Kidney (tissue), 14 donors: ENCODE results near the gene GJB4. TPM values are rescaled to one million over a fixed set of nuclear protein-coding genes. Genes with fewer than 3 reads are reported as not detected.
A peak's percentile ranks its signal among the peaks of the same experiment; 100 is the strongest.

Experiments
- DNase-seq, 5 donors: peaks; one replicate each; pipeline ENCODE4 v3.0.0-alpha.2; 2013 to 2020
- FAIRE-seq: peaks from 2 replicates; lab custom pipeline; 2012; peaks lifted over from hg19 to GRCh38; lab: Jason Lieb, UNC
- H3K27ac ChIP-seq, 2 donors: one replicate each; pipeline ENCODE4 v1.7.0; 2013; ENCODE audit warnings: low read depth in 2 of 2, low read length in 2 of 2, inconsistent platforms in 1 of 2
- H3K27me3 ChIP-seq: one replicate; pipeline ENCODE4 v1.7.1; 2013; ENCODE audit warnings: low read length, inconsistent platforms; ENCODE audit not compliant: control insufficient read depth, insufficient read depth
- H3K36me3 ChIP-seq, 3 donors: one replicate each; pipeline versions ENCODE4 v1.7.0 to v1.7.1; 2013; ENCODE audit warnings: low read length in 3 of 3, control low read depth in 1 of 3, inconsistent platforms in 1 of 3; ENCODE audit not compliant: insufficient read depth in 3 of 3, control insufficient read depth in 2 of 3
- H3K4me1 ChIP-seq, 3 donors: one replicate each; pipeline versions ENCODE4 v1.7.0 to v1.7.1; 2013; ENCODE audit warnings: low read length in 3 of 3, inconsistent platforms in 1 of 3, low read depth in 1 of 3; ENCODE audit not compliant: control insufficient read depth in 2 of 3, insufficient read depth in 2 of 3
- H3K4me3 ChIP-seq, 3 donors: one replicate each; pipeline versions ENCODE4 v1.7.0 to v1.8.1; 2013; ENCODE audit warnings: low read length in 3 of 3, control low read depth in 1 of 3, inconsistent platforms in 1 of 3
- H3K9ac ChIP-seq, 3 donors: one replicate each; pipeline versions ENCODE4 v1.7.0 to v1.7.1; 2013; ENCODE audit warnings: low read length in 3 of 3, control low read depth in 1 of 3, inconsistent platforms in 1 of 3
- H3K9me3 ChIP-seq, 3 donors: one replicate each; pipeline versions ENCODE4 v1.7.0 to v1.7.1; 2013; ENCODE audit warnings: low read length in 3 of 3, control low read depth in 1 of 3, inconsistent platforms in 1 of 3; ENCODE audit not compliant: control insufficient read depth in 2 of 3, insufficient read depth in 1 of 3
- intact Hi-C: fragments of 100-400 bp; cut with DNase I; formaldehyde crosslinking; loops from one replicate; pipeline ENCODE4 v1.11.1; 2022
- polyA plus RNA-seq: library from polyadenylated mRNA; stranded (reverse); fragments of 350-450 nt; fragmentation: Illumina TruSeq; extraction: RNeasy Lipid Tissue Mini Kit (QIAGEN cat#74804); gene quantifications from one replicate; pipeline ENCODE4 v1.2.3, GENCODE V29; 2014; ENCODE audit warnings: low read depth, low replicate concordance; ENCODE audit not compliant: insufficient read depth
- total RNA-seq: library from RNA; stranded (reverse); fragmentation: NEBNext Ultra II Directional; extraction: Animal tissue kit (Norgen Biotek cat#: 25700); gene quantifications from one replicate; pipeline ENCODE4 v1.2.1, GENCODE V29; 2021
- TF ChIP-seq, protein P1 (sequence below): IDR thresholded peaks from 3 replicates; pipeline ENCODE4 v1.5.1; 2012; ENCODE audit warnings: mild to moderate bottlenecking, moderate library complexity, borderline replicate concordance; ENCODE audit not compliant: insufficient read depth; ENCODE audit errors: extremely low read depth
- donor health status: control.
- donor health status: control.
- donor health status: control.
- donor health status: control.
- donor health status: control.
- donor health status: DM: yes; HTN: yes; CAD: no.
- donor health status: Normal renal cell carcinoma (clear cell type).

The GJB4 gene
- total and polyA plus RNA-seq, 2 donors from 2014 or later, result 0.50 TPM; not detected in 1

DNA sequence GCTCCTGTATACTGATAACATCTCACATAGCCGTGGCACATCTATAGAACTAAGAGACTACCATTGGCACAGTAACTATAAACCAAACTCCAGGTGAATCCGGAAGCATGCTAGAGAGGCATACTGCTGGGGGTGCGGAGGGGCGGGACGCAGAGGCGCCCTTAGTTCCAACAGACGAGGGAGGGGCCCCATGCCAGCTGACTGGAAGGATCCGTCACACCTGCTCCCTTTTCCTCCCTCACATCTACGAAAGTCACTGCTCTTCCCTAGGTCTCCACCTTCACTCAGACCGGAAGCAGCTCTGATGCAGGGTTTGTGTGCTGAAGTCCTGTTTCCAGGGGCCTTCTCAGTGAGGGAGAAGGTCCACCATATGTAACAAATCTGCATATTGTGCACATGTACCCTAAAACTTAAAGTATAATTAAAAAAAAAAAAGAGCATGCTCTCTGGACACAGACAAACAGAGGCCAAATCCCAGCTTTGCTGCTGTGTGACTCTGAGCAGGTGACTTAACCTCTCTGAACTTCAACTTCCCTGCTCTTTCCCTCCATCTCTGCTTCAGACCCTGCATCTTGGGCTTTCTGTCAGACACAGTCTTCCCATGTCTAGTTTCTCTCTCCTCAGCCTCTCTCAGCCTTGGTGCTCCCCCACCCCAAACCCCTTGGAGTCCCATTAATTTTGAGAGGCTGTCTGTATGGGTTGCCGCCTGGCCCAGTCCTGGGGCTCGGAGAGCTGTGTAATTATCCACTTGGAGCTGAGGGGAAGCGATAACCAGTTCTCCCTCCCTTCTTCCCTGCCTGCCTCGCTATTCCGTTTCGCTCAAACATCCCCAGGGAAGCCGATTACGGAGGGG is 12.5 kb upstream of the GJB4 start:
- DNase-seq (no peak), FAIRE-seq (no peak)
- TF ChIP-seq, protein P1, sequence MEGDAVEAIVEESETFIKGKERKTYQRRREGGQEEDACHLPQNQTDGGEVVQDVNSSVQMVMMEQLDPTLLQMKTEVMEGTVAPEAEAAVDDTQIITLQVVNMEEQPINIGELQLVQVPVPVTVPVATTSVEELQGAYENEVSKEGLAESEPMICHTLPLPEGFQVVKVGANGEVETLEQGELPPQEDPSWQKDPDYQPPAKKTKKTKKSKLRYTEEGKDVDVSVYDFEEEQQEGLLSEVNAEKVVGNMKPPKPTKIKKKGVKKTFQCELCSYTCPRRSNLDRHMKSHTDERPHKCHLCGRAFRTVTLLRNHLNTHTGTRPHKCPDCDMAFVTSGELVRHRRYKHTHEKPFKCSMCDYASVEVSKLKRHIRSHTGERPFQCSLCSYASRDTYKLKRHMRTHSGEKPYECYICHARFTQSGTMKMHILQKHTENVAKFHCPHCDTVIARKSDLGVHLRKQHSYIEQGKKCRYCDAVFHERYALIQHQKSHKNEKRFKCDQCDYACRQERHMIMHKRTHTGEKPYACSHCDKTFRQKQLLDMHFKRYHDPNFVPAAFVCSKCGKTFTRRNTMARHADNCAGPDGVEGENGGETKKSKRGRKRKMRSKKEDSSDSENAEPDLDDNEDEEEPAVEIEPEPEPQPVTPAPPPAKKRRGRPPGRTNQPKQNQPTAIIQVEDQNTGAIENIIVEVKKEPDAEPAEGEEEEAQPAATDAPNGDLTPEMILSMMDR, result no peak
- Histone ChIP-seq H3K36me3 (no peaks in the 10 kb centered on the region), H3K27me3 (no peaks in the 10 kb centered on the region), H3K27ac (no peak overlapping the region), H3K9me3 (no peaks in the 10 kb centered on the region), H3K4me1 (peaks cover 0 to 3% (median 0%) of the 10 kb centered on the region in 3 donors), H3K4me3 (no peak overlapping the region), H3K9ac (no peak overlapping the region)
- intact Hi-C loops, result no loop called here

GRCh38 chr1:34747638-34747941 is 11.9 kb upstream of the GJB4 start:
- no peak overlapping the region for H3K4me3 ChIP-seq
- H3K27me3 ChIP-seq, result no peaks in the 10 kb centered on the region
- no peaks in the 10 kb centered on the region for H3K4me1 ChIP-seq
- TF ChIP-seq, protein P1, result no peak
- no peak overlapping the region for H3K27ac ChIP-seq
- intact Hi-C loops, result no loop called here
- DNase-seq (no peak), FAIRE-seq (no peak)
- H3K36me3 ChIP-seq, result no peaks in the 10 kb centered on the region
- H3K9me3 ChIP-seq, result no peaks in the 10 kb centered on the region
- H3K9ac ChIP-seq, result no peak overlapping the region

DNA sequence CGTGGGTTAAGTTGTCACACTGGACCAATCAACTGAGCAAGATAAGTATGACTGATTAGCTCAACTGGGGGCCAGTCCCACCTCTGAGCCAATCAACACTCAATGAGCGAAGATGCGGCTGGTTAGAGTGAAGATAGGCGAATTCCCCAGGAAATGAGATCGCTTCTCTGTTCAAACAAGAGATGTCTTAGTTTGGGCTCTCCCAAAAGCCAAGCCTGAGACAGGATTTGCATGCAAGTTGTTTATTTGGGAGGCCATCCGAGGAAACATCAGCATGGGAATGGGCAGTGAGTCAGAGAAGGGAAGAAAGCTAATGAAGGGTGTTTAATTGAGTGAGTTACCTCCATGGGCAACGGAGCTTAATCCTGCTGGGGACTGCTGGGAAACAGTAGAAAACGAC is 9.5 kb upstream of the GJB4 start:
- no peak for FAIRE-seq
- H3K4me3 ChIP-seq, result no peak overlapping the region
- no peaks in the 10 kb centered on the region for H3K27me3 ChIP-seq
- peak in 1 of 5 donors; percentile 19 for DNase-seq
- TF ChIP-seq, protein P1, result no peak
- no peaks in the 10 kb centered on the region for H3K4me1 ChIP-seq
- intact Hi-C loops, result no loop called here
- H3K9ac ChIP-seq, result no peak overlapping the region
- no peaks in the 10 kb centered on the region for H3K36me3 ChIP-seq
- no peaks in the 10 kb centered on the region for H3K9me3 ChIP-seq
- H3K27ac ChIP-seq, result no peak overlapping the region

- no peak for FAIRE-seq
- no peaks in the 10 kb centered on the region for H3K27me3 ChIP-seq
Observed at GRCh38 chr1:34750610-34751009, 8.9 kb upstream of the GJB4 start.

More at GRCh38 chr1:34750610-34751009, 8.9 kb upstream of the GJB4 start:
- no peaks in the 10 kb centered on the region for H3K9me3 ChIP-seq
- H3K4me3 ChIP-seq, result no peak overlapping the region
- TF ChIP-seq, protein P1, result no peak
- no peaks in the 10 kb centered on the region for H3K4me1 ChIP-seq
- no peak overlapping the region for H3K9ac ChIP-seq
- intact Hi-C loops, result no loop called here
- no peaks in the 10 kb centered on the region for H3K36me3 ChIP-seq
- DNase-seq, result no peak
- H3K27ac ChIP-seq, result no peak overlapping the region
